Mononuclear cell (primary cell): ENCODE data around the gene GATAD1. TPM values are rescaled to one million over a fixed set of nuclear protein-coding genes. Genes with fewer than 3 reads are reported as not detected.
"Not testable (repeated sequence)": the region's sequence is repeated elsewhere in the genome, so short reads cannot be mapped to it uniquely, and the experiment has no call there.

Source experiments
- H3K27me3 ChIP-seq: 2 replicates; pipeline ENCODE4 v1.6.0; 2011; ENCODE audit warnings: low read length, control low read depth; ENCODE audit not compliant: insufficient read depth
- H3K4me1 ChIP-seq: 2 replicates; pipeline ENCODE4 v1.5.1; 2011; ENCODE audit warnings: mild to moderate bottlenecking, low read length, control low read depth; ENCODE audit not compliant: insufficient read depth
- H3K4me3 ChIP-seq: 2 replicates; pipeline ENCODE4 v1.5.1; 2011; ENCODE audit warnings: mild to moderate bottlenecking, low read length, moderate library complexity
- H3K9me3 ChIP-seq: 2 replicates; pipeline ENCODE4 v1.5.1; 2011; ENCODE audit warnings: low read depth, mild to moderate bottlenecking, control low read depth, low read length
- total RNA-seq: library from RNA; depleted of rRNA; stranded (reverse); fragments of >200 nt; gene quantifications from one replicate; pipeline ENCODE4 v1.2.3, GENCODE V29; 2012

The GATAD1 gene
- total RNA-seq, 1 donor: 11.2 TPM

DNA sequence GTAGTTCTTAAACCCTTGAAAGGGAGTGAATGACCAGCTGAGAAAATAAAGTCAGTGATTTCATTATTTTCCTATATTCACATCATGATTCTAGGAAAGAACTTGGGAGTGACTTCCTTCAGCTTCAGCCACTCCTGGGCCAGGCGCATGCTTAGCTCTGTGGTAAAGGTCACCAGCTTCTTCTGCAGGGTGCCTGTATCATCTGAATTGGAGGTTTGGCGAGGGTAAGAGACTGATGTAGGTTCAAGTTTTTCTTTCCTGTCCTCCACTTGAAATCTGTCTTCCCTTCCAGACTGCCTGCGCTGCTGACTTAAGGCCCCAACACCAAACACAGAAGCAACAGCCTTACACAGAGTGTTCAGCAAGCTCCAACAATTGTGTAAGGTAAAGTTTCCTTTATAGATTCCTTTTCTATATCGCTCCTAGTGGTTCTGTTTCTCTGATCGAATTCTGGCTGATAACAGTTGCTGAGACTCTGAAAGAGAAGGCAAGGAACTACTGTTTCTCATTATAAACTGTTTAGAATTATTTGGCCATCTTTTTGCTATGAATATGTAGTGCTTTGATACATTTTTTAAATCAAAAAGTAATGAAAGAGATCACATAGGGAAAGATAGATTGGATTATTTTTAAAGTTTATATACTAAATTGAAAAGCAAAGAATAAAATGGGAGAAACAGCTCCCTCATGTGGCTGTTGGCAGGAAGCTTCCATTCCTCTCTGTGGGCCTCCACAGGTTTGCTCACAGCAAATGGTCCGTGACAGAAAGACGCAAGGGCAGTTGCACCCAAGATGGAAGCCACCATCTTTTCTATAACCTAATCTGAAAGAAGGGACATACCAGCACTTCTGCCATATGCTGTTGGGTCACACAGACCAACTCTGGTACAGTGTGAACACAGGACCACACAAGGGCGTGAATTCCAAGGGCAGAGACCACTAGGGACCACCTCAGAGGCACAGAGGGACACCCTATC lies 14.0 kb downstream of the GATAD1 start:
- H3K4me3 ChIP-seq: no peak overlapping the region

DNA sequence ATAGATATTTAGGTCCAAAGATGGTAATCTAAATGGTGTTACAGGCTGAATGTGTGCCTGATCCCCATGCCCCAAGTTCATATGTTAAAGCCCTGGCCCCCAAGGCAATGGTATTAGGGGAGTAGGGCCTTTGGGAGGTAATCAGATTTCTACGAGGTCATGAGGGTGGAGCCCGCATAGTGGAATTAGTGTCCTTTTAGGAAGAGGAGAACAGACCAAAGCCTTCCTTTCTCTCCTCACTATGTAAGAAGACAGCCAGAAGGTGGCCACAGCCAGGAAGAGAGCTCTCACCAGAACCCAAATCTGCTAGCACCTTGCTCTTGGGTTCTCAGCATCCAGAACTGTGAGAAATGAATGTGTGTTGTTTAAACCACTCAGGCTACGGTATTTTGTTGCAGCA lies 15.3 kb downstream of the GATAD1 start:
- Histone ChIP-seq H3K4me1 (no peaks in the 10 kb centered on the region), H3K9me3 (no peaks in the 10 kb centered on the region), H3K4me3 (no peak overlapping the region), H3K27me3 (no peaks in the 10 kb centered on the region)

More for the DNA sequence above, 14.0 kb downstream of the GATAD1 start:
- Histone ChIP-seq H3K27me3 (no peaks in the 10 kb centered on the region), H3K4me1 (no peaks in the 10 kb centered on the region), H3K9me3 (no peaks in the 10 kb centered on the region)

DNA sequence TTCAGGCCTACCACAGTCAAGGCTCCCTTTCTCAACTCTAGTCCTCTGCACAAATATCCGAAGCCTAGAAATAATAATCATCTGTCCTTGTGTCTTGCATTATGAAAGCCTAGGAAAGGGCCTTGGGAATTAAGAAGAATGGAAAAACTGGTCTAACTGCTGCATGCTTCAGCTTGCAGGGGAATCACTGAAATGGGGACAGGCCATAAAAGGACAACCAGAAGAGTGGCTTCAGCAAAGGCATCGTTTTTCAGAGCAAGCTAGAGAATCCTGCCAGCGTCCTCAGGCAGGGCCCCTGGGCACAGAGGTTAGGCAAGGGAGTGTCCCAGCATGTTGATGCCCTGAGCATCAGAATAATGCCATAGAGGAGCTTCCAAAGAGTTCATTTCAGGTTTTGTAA lies 17.2 kb downstream of the GATAD1 start:
- no peak overlapping the region for H3K4me3 ChIP-seq
- H3K9me3 ChIP-seq: no peaks in the 10 kb centered on the region
- no peaks in the 10 kb centered on the region for H3K27me3 ChIP-seq
- no peaks in the 10 kb centered on the region for H3K4me1 ChIP-seq

DNA sequence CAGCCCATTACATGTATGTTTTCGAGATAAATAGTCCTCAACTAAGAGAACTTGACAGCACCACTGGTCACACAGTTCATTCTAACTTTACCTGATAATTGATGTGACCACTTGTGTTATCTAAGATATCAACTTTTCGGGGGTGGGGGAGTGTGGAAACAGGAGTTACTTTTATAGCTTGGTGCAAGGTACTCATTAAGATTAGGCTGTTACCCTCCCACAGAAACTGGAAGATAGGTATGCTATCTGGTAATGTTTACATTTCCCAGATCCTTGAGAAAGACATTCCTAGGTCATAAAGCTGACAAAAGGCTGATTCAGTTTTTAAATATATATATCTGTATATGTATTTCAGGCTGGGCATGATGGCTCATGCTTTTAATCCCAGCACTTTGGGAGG lies 19.4 kb downstream of the GATAD1 start:
- Histone ChIP-seq H3K4me1 (no peaks in the 10 kb centered on the region), H3K27me3 (no peaks in the 10 kb centered on the region), H3K9me3 (no peaks in the 10 kb centered on the region), H3K4me3 (no peak overlapping the region)

DNA sequence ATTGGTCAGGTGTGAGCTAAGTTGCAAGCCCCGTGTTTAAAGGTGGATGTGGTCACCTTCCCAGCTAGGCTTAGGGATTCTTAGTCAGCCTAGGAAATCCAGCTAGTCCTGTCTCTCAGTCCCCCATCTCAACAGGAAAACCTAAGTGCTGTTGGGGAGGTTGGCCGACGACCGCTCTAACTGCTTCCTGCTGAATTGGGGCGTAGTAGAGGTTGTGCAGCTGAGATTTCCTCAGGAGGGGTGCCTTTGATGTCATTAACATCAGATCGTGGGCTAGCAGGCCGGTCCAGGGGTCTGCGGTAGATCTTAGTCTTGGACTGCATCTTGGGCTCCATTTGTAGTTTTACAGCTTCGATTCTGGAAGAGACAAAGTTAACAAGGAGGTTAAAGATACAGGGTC lies 21.3 kb downstream of the GATAD1 start:
- not testable (repeated sequence) for H3K4me1 ChIP-seq, H3K9me3 ChIP-seq, H3K27me3 ChIP-seq, H3K4me3 ChIP-seq

DNA sequence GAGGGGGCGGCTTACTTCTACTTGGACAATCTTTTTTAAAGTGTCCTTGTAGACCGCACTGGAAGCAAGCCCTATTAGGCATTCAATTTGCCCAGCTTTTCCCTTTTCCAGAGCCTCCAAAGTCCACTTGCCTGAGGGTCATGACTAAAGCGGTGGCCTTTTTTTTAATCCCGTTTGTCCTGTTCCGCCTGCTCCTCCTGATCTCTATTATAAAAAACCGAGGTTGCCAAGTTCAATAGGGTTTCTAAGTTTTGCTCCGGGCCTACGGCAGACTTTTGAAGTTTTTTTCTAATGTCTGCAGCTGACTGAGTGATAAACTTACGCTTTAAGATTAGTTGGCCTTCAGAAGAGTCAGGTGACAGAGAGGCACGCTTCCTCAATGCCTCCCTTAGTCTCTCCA lies 26.7 kb downstream of the GATAD1 start:
- H3K4me1 ChIP-seq, H3K4me3 ChIP-seq, H3K27me3 ChIP-seq, H3K9me3 ChIP-seq: not testable (repeated sequence)

DNA sequence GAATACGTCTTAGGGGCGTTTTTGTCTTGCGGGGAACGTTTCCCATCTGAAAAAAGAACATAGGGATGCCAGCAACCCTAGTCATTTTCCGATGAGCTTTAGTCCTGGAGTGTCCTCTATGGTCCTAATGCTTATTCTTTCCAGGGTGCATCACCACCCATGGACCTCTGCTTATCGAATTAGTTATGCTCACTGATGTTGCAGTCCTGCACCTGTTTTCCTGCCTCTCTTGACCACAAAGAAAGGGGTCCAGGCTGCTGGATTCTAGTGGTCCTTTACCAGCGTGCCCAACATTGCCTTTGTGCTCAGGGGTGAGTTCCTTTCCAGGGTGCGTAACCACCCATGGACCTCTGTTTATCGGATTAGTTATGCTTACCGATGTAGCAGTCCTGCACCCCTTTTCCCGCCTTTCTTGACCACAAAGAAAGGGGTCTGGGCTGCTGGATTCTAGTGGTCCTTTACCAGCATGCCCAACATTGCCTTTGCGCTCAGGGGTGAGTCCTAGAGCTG lies 28.0 kb downstream of the GATAD1 start:
- not testable (repeated sequence) for H3K4me3 ChIP-seq, H3K4me1 ChIP-seq, H3K9me3 ChIP-seq, H3K27me3 ChIP-seq

DNA sequence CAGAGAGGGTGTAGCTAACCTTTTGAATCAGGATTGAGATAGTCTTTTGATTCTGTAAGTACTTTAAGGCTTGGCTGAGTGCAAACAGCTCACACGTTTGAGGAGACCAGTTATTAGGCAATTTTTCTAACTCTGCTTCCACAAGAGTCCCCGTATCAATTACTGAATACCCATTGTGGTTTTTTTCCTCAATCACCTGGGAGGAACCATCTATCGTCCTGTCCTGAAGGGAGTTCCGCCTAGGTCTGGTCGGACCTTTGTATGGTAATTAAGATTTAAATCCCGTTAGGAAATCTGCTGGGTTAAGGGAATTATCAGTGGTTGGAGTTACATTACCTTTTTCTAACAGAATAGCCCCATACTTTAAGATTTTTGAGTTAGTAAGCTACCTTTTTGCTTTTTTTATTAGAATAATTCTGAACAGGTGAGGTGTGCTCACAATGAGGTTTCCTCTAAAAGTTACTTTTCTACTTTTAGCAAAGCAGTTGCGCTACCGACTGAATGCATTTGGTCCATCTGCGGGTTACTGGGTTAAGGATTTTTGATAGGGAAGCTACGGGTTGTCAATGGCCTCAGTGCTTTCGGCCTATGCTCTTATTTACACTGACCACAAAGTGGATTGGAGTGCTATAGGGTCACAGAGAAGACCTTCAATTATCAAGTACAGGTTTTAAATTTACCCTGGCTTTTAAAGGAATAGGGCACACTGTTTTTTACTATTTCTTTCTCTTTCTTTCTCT lies 28.7 kb downstream of the GATAD1 start:
- not testable (repeated sequence) for H3K4me3 ChIP-seq, H3K4me1 ChIP-seq, H3K27me3 ChIP-seq, H3K9me3 ChIP-seq

DNA sequence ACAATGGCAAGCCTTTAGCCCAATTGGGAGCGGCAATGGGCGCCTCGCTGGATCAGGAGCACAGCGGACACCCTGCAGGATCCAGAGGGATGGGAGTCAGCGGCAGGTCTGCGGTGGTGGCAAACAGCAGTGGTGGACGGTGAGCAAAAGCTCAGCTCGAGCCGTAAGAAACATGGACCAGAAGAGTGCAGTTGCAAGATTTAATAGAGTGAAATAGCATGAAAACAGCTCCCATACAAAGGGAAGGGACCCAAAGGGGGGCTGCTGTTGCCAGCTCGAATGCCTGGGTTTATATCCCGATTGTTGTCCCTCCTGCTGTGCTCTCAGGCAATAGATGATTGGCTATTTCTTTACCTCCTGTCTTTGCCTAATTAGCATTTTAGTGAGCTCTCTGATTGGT lies 30.4 kb downstream of the GATAD1 start, which contains the start of gene ERVW-1:
Gene ERVW-1 (minus strand): TSS at position 266 of the 400 bp plus-strand sequence. CDS start 7,565 bp downstream, outside the sequence.
- H3K4me3 ChIP-seq, H3K9me3 ChIP-seq, H3K27me3 ChIP-seq, H3K4me1 ChIP-seq: not testable (repeated sequence)

DNA sequence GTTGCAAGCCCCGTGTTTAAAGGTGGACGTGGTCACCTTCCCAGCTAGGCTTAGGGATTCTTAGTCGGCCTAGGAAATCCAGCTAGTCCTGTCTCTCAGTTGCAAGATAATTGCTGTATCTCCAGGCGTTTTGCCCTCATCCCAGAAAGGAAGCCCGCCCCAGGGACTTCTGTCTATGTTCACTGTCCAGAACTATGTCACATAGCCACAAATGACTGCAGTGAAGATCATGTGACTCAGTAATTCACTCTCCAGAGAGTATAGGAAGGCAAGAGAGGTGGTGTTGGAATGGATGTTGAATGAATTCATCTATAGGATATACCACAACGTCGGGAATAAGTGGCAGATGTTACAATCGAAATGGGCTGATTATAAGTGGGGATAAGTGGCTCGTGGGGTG lies 30.8 kb downstream of the GATAD1 start:
- no peaks in the 10 kb centered on the region for H3K4me1 ChIP-seq
- no peaks in the 10 kb centered on the region for H3K27me3 ChIP-seq
- H3K4me3 ChIP-seq: no peak overlapping the region
- no peaks in the 10 kb centered on the region for H3K9me3 ChIP-seq

DNA sequence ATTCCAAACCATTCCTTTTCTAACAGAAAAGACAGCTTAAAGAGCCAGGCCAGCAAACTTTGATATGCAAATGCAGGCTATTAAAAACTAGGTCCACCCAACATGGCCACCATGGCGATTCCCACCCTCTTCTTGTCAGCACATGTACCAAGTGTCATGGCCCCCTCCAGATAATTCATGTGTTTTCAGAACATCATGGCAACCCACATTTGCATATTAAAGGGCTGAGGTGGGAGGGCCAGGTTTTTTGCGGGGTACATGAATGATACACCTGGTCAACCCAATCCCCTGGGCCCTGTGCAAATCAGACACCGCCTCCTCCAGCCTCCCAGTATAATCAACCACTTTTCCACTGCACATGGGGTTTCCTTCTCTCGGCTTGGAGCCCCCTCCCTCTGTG lies 31.4 kb downstream of the GATAD1 start:
- Histone ChIP-seq H3K4me1 (no peaks in the 10 kb centered on the region), H3K9me3 (no peaks in the 10 kb centered on the region), H3K27me3 (no peaks in the 10 kb centered on the region), H3K4me3 (no peak overlapping the region)

DNA sequence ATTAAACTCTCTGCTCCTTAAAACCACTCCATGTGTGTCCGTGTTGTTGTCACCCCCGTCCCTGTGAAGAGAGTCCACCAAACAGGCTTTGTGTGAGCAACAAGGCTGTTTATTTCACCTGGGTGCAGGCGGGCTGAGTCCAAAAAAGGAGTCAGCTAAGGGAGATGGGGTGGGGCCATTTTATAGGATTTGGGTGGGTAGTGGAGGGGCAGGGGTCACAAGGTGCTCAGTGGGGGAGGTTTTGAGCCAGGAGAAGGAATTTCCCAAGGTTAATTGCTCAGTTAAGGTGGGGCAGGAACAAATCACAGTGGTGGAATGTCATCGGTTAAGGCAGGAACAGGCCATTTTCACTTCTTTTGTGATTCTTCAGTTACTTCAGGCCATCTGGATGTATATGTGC lies 31.9 kb downstream of the GATAD1 start:
- H3K27me3 ChIP-seq, H3K4me1 ChIP-seq, H3K9me3 ChIP-seq, H3K4me3 ChIP-seq: not testable (repeated sequence)

DNA sequence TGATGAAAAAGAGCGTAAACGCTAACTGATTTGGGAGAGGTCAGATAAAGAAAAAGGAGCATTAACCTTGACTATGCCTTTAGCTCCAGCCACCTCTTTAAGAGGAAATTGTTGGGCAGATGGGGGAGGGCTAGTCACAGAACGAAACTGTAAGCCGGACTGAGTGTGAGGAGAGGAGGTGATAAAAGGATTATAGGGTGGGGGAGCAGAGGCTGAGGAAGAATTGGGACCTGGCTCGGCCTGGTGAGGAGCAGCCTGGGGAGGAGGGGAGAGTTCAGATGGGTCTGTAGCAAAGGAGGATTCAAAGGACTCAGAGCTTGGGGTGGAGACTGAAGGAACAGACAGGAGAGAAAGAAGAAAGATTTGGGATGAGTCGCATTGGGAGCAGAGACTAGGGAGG lies 36.3 kb downstream of the GATAD1 start:
- not testable (repeated sequence) for H3K4me1 ChIP-seq, H3K27me3 ChIP-seq, H3K4me3 ChIP-seq, H3K9me3 ChIP-seq

DNA sequence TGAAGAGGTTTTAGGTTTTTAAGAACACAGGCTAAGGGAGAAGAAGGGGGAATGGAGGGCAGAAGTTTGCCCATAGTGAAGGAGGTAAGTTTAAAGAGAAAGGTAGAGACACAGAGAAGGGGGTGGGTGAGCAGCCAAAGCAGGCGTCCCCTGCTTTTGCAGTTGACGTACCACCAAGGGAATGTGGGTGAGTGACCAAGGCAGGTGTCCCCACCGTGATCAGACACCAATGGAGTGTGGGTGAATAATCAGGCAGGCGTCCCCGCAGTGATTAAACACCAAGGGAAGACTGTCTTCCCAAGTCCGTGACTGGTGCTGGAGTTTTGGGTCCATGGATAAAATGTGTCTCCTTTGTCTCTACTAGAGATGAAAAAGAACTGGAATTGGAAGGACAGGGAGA lies 36.9 kb downstream of the GATAD1 start:
- not testable (repeated sequence) for H3K9me3 ChIP-seq, H3K4me1 ChIP-seq, H3K4me3 ChIP-seq, H3K27me3 ChIP-seq

DNA sequence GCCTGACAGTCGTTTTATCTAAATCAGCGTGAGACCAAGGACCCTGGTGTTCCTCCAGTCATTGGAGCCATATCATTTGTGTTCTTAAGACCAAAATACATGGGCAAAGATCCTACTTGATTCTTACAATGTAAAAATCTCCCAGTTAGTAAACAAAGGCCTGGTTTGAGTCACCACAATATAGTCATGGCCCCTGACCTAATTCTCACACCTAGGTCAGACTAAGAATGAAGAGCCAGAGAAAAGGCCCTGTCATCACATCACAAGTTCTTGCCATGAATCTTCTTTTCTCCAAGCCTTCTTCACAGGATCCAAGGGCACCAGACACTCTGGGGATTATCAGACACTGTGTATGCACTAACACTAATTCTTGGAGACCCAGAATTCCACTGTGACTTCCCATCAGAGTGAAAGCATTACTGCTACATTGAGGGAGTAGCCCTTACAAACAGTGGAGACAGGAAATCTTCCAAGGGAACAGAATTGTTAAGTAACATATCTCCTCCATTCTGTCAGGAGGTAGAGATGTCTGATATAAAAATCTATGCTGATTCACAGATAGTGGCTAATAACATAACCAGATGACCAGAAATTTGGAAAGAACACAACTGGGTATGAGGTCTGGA lies 38.1 kb downstream of the GATAD1 start:
- no peaks in the 10 kb centered on the region for H3K27me3 ChIP-seq
- H3K9me3 ChIP-seq: no peaks in the 10 kb centered on the region
- no peak overlapping the region for H3K4me3 ChIP-seq
- no peaks in the 10 kb centered on the region for H3K4me1 ChIP-seq
